ENCODE results near the gene FANCG.

FANCG gene

DNA sequence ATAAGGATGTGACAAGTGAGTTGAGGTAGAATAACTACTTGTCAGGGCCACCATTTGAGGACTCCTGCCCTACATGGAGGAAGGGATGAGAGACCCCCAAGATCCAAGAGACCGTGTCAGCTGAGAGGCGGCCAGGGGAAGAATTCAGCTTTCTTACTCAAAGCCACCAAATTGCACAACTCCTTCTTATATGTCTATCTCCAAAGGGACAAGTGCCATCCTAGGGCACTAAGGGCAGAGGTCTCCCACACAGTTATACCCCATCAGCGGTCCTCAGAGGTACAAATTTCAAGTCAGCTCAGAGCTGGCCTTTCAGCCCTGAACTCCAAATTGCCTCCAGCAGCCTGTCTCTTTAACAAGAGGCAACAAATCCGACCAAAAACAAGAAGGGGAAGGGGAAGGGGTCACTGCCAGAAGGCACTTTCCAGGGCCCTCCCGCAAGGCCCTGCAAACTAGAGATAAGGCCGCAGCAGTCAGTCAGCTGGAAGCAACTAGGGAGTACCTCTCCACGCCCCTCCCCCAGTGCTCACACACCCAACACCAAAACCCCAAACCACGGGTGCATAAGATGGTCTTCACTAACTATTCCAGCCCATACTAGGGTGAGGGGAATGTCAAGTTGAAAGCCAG is 29.3 kb upstream of the FANCG start:
- TF ChIP-seq, protein P1, sequence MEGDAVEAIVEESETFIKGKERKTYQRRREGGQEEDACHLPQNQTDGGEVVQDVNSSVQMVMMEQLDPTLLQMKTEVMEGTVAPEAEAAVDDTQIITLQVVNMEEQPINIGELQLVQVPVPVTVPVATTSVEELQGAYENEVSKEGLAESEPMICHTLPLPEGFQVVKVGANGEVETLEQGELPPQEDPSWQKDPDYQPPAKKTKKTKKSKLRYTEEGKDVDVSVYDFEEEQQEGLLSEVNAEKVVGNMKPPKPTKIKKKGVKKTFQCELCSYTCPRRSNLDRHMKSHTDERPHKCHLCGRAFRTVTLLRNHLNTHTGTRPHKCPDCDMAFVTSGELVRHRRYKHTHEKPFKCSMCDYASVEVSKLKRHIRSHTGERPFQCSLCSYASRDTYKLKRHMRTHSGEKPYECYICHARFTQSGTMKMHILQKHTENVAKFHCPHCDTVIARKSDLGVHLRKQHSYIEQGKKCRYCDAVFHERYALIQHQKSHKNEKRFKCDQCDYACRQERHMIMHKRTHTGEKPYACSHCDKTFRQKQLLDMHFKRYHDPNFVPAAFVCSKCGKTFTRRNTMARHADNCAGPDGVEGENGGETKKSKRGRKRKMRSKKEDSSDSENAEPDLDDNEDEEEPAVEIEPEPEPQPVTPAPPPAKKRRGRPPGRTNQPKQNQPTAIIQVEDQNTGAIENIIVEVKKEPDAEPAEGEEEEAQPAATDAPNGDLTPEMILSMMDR (IDR thresholded peaks at IDR 0.05; ENCODE audit: borderline replicate concordance, extremely low read depth, low read length, poor library complexity, severe bottlenecking), result no peak
- no peak for TF ChIP-seq EZH2 (IDR thresholded peaks at IDR 0.05; ENCODE audit: borderline replicate concordance, low read depth, low read length, severe bottlenecking)
- Histone ChIP-seq H3K27me3 (ENCODE audit: insufficient read depth, low read length, poor library complexity) (no peaks in the 10 kb centered on the region), H3K4me2 (ENCODE audit: insufficient read depth, low read length) (no peak overlapping the region), H3K36me3 (ENCODE audit: insufficient read depth, low read length) (no peaks in the 10 kb centered on the region; the same call in 1 of the 2 replicates), H3K4me3 (ENCODE audit: low read depth in 1 of 2, low read length in 2 of 2) (no peak overlapping the region), H3K27ac (ENCODE audit: low read length) (no peak overlapping the region), H3K79me2 (ENCODE audit: insufficient read depth, low read length) (no peaks in the 10 kb centered on the region), H3K4me1 (ENCODE audit: insufficient read depth, low read length) (peaks cover 28% of the 10 kb centered on the region), H2AFZ (ENCODE audit: low read depth, low read length) (no peak overlapping the region), H3K9ac (ENCODE audit: low read depth, low read length) (no peak overlapping the region), H3K9me3 (ENCODE audit: insufficient read depth, low read length, severe bottlenecking) (no peaks in the 10 kb centered on the region), H4K20me1 (ENCODE audit: insufficient read depth, low read length) (no peaks in the 10 kb centered on the region)
- ATAC-seq (ENCODE audit: insufficient read depth, low read depth), result no peak
- no peak for DNase-seq

- no peak overlapping the region for H3K9ac ChIP-seq (ENCODE audit: low read depth, low read length)
- ATAC-seq (ENCODE audit: insufficient read depth, low read depth) (no peak), DNase-seq (no peak)
- no peaks in the 10 kb centered on the region; the same call in 1 of the 2 replicates for H3K36me3 ChIP-seq (ENCODE audit: insufficient read depth, low read length)
- peaks cover 28% of the 10 kb centered on the region for H3K4me1 ChIP-seq (ENCODE audit: insufficient read depth, low read length)
- no peaks in the 10 kb centered on the region for H4K20me1 ChIP-seq (ENCODE audit: insufficient read depth, low read length)
- H3K4me3 ChIP-seq (ENCODE audit: low read depth in 1 of 2, low read length in 2 of 2), result no peak overlapping the region
- no peak overlapping the region for H3K27ac ChIP-seq (ENCODE audit: low read length)
- no peak overlapping the region for H3K4me2 ChIP-seq (ENCODE audit: insufficient read depth, low read length)
- no peaks in the 10 kb centered on the region for H3K27me3 ChIP-seq (ENCODE audit: insufficient read depth, low read length, poor library complexity)
- TF ChIP-seq EZH2 (IDR thresholded peaks at IDR 0.05; ENCODE audit: borderline replicate concordance, low read depth, low read length, severe bottlenecking), result no peak
- TF ChIP-seq, protein P1 (IDR thresholded peaks at IDR 0.05; ENCODE audit: borderline replicate concordance, extremely low read depth, low read length, poor library complexity, severe bottlenecking), result no peak
- H3K9me3 ChIP-seq (ENCODE audit: insufficient read depth, low read length, severe bottlenecking), result no peaks in the 10 kb centered on the region
- H3K79me2 ChIP-seq (ENCODE audit: insufficient read depth, low read length), result no peaks in the 10 kb centered on the region
- no peak overlapping the region for H2AFZ ChIP-seq (ENCODE audit: low read depth, low read length)
Measured at GRCh38 chr9:35108461-35108860, 28.7 kb upstream of the FANCG start.

DNA sequence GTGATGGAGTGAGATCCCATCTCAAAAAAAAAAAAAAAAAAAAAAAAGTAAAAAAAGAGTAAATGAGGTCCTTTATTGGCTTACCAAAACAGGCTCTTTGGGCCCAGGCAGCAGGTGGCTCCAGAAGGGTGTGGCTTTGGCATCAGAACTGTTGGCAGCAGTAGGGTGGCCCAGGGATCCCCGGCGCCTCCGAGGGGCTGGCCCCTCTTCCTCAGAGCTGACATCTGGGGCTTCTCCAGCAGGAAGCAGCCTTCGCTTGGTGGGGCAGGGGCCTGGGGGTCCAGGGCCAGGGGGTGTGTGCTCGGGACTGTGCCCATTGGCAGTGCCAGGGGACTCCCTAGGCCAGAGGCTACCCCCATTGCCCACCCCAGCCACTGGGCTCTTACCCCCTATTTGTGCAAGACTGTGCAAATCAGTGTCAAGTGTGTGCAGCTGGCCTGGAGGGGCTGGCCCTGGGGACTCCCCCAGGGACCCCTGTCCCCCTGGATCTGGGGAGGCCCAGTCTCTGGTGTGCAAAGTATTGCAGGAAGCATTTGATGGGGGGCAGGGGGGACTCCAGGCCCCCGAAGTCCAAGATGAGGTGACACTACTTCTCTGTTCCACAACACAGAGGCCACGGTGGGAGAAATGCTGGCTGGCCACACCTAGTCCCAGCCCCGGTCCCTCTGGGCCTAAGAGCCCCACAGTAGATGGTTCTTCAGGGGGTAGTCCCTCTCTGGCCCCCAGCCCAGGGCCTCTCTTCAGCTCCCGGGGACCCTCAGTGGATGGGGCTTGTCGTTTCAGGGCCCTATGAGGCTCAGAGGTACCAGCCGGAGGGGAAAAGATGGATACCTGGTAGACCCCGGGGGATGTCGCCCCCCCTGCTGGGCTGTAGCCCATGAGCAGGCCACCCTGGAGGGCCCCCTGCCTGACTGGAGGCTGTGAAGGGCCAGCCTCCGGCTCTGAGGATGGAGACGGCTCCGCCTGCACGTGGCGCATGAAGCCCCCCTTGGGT is 27.9 kb upstream of the FANCG start:
- TF ChIP-seq, protein P1 (IDR thresholded peaks at IDR 0.05; ENCODE audit: borderline replicate concordance, extremely low read depth, low read length, poor library complexity, severe bottlenecking), result no peak
- TF ChIP-seq EZH2 (IDR thresholded peaks at IDR 0.05; ENCODE audit: borderline replicate concordance, low read depth, low read length, severe bottlenecking), result no peak
- Histone ChIP-seq H3K79me2 (ENCODE audit: insufficient read depth, low read length) (peaks cover 3% of the 10 kb centered on the region), H3K9me3 (ENCODE audit: insufficient read depth, low read length, severe bottlenecking) (no peaks in the 10 kb centered on the region), H3K4me3 (ENCODE audit: low read depth in 1 of 2, low read length in 2 of 2) (no peak overlapping the region), H3K4me1 (ENCODE audit: insufficient read depth, low read length) (peaks cover 32% of the 10 kb centered on the region), H3K4me2 (ENCODE audit: insufficient read depth, low read length) (no peak overlapping the region), H4K20me1 (ENCODE audit: insufficient read depth, low read length) (no peaks in the 10 kb centered on the region), H3K27ac (ENCODE audit: low read length) (no peak overlapping the region), H3K9ac (ENCODE audit: low read depth, low read length) (no peak overlapping the region), H3K36me3 (ENCODE audit: insufficient read depth, low read length) (no peaks in the 10 kb centered on the region; the same call in 1 of the 2 replicates), H3K27me3 (ENCODE audit: insufficient read depth, low read length, poor library complexity) (no peaks in the 10 kb centered on the region), H2AFZ (ENCODE audit: low read depth, low read length) (no peak overlapping the region)
- no peak for ATAC-seq (ENCODE audit: insufficient read depth, low read depth)
- no peak for DNase-seq

Measured in DND-41 (cell line).